SU-DHL-6 (cell line): ENCODE results near the gene SGPP1.

Experiments used
- H2AFZ ChIP-seq: fragments of 200-600 bp; sonication (generic); 2 replicates; pipeline ENCODE4 v1.6.1; 2014; ENCODE audit warnings: low read depth, mild to moderate bottlenecking, moderate library complexity, mixed read lengths, antibody characterized with exemption, low read length; ENCODE audit not compliant: severe bottlenecking
- H3F3A ChIP-seq: fragments of 200-600 bp; shearing (Covaris generic); 2 replicates; pipeline ENCODE4 v1.6.0; 2016; ENCODE audit warnings: antibody characterized with exemption, mild to moderate bottlenecking; ENCODE audit not compliant: insufficient read depth
- H3K27ac ChIP-seq: fragments of 200-600 bp; sonication (generic); 2 replicates; pipeline ENCODE4 v1.5.1; 2016; ENCODE audit warnings: low read depth, mild to moderate bottlenecking, low read length, moderate library complexity, mixed read lengths
- H3K27me3 ChIP-seq: fragments of 200-600 bp; sonication (generic), shearing (Covaris generic); 2 replicates; pipeline ENCODE4 v1.6.0; 2014; ENCODE audit warnings: mild to moderate bottlenecking, low read length
- H3K36me3 ChIP-seq: fragments of 200-600 bp; sonication (generic); 2 replicates; pipeline ENCODE4 v1.6.1; 2014; ENCODE audit warnings: mild to moderate bottlenecking, low read length, mixed read lengths
- H3K4me2 ChIP-seq: fragments of 300-600, 200-600 bp; shearing (Covaris generic), sonication (generic); 2 replicates; pipeline ENCODE4 v1.6.0; 2014; ENCODE audit warnings: low read length, low read depth, mild to moderate bottlenecking; ENCODE audit not compliant: poor library complexity, severe bottlenecking
- H3K4me3 ChIP-seq: fragments of 200-600 bp; sonication (generic); 2 replicates; pipeline ENCODE4 v1.5.1; 2014; ENCODE audit warnings: antibody characterized with exemption, low read length, mild to moderate bottlenecking, mixed read lengths; ENCODE audit not compliant: insufficient read depth, poor library complexity, severe bottlenecking
- H3K79me2 ChIP-seq: fragments of 200-600 bp; sonication (generic); 2 replicates; pipeline ENCODE4 v1.6.1; 2014; ENCODE audit warnings: mild to moderate bottlenecking, low read length, moderate library complexity; ENCODE audit not compliant: insufficient read depth
- H3K9ac ChIP-seq: fragments of 200-600 bp; sonication (generic); 2 replicates; pipeline ENCODE4 v1.7.0; 2014; ENCODE audit warnings: mild to moderate bottlenecking, low read length
- H3K9me2 ChIP-seq: fragments of 200-600 bp; sonication (generic); replicated peaks from 2 replicates; pipeline ENCODE4 v1.6.1; 2014; ENCODE audit warnings: low read length; ENCODE audit not compliant: insufficient read depth
- H3K9me3 ChIP-seq: fragments of 200-600 bp; sonication (generic); 2 replicates; pipeline ENCODE4 v1.6.1; 2014; ENCODE audit warnings: low read length, mixed read lengths; ENCODE audit not compliant: insufficient read depth
- H4K20me1 ChIP-seq: fragments of 200-600 bp; sonication (generic); 2 replicates; pipeline ENCODE4 v1.6.1; 2014; ENCODE audit warnings: low read depth, mild to moderate bottlenecking, antibody characterized with exemption, low read length, moderate library complexity, mixed read lengths
- CTCF ChIP-seq: fragments of 200-600 bp; sonication (generic); IDR thresholded peaks from one replicate; pipeline ENCODE4 v1.5.1; 2017; ENCODE audit warnings: antibody characterized with exemption, mild to moderate bottlenecking, low read length, moderate library complexity; ENCODE audit not compliant: insufficient read depth, poor library complexity, severe bottlenecking
- EZH2phosphoT487 ChIP-seq: fragments of 200-600 bp; sonication (generic), shearing (Covaris generic); conservative IDR thresholded peaks from 2 replicates; pipeline ENCODE4 v1.6.1; 2018; ENCODE audit warnings: mild to moderate bottlenecking, antibody characterized with exemption, low read length, moderate library complexity, mixed read lengths

The SGPP1 gene

DNA sequence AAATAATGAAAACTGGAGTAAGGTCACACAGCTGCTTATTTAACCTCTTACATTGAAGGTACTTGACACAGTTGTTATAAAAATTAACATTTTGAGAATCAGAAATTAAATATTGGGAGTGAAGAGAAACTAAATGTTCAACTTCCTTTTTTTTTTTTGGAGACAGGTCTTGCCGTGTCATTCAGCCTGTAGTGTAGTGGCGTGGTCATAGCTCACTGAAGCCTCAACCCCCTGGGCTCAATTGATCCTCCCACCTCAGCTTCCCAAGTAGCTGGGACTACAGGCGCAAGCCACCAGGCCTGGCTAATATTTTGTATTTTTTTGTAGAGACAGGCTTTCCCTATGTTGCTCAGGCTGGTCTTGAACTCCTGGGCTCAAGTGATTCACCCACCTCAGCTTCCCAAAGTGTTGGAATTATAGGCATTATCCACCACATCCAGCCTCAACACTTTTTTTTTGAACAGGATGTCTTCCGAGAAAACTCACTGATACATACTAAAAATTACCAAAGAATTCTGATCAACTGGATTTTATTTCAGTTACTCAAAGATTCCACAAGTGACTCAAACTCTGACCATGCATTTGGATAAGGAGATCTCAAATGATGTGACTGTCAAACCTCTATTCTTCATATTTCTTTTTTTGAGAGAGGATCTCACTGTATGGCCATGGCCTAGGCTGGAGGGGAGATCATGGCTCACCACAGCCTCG is 35.4 kb downstream of the SGPP1 start:
- Histone ChIP-seq H2AFZ (no peak overlapping the region), H3K79me2 (peaks cover 29% of the 10 kb centered on the region), H3K36me3 (peaks cover 14% of the 10 kb centered on the region; the same call in 1 of the 2 replicates), H3F3A (peaks cover 4% of the 10 kb centered on the region; the same call in 1 of the 2 replicates), H3K9me3 (no peaks in the 10 kb centered on the region), H3K27ac (no peak overlapping the region), H3K4me2 (no peak overlapping the region), H3K9me2 (no peaks in the 10 kb centered on the region), H4K20me1 (no peaks in the 10 kb centered on the region; the same call in 1 of the 2 replicates), H3K27me3 (no peaks in the 10 kb centered on the region), H3K4me3 (no peak overlapping the region), H3K9ac (no peak overlapping the region)
- TF ChIP-seq CTCF (no peak), EZH2phosphoT487 (no peak)

- Histone ChIP-seq H2AFZ (no peak overlapping the region), H4K20me1 (no peaks in the 10 kb centered on the region; the same call in 1 of the 2 replicates), H3K9ac (no peak overlapping the region), H3K36me3 (peaks cover 24% of the 10 kb centered on the region), H3K9me2 (no peaks in the 10 kb centered on the region), H3K79me2 (peaks cover 16% of the 10 kb centered on the region), H3K4me2 (no peak overlapping the region), H3K9me3 (no peaks in the 10 kb centered on the region), H3K27ac (no peak overlapping the region), H3K27me3 (no peaks in the 10 kb centered on the region), H3F3A (peaks cover 17% of the 10 kb centered on the region; the same call in 1 of the 2 replicates), H3K4me3 (no peak overlapping the region)
- TF ChIP-seq EZH2phosphoT487 (no peak), CTCF (no peak)
Observed at GRCh38 chr14:63689132-63689531, 38.7 kb downstream of the SGPP1 start.

- Histone ChIP-seq H3K9me2 (no peaks in the 10 kb centered on the region), H4K20me1 (no peaks in the 10 kb centered on the region; the same call in 1 of the 2 replicates), H2AFZ (no peak overlapping the region), H3K9ac (no peak overlapping the region), H3K4me3 (no peak overlapping the region), H3F3A (peaks cover 17% of the 10 kb centered on the region; the same call in 1 of the 2 replicates), H3K4me2 (no peak overlapping the region), H3K36me3 (peaks cover 31% of the 10 kb centered on the region), H3K27ac (no peak overlapping the region), H3K9me3 (no peaks in the 10 kb centered on the region), H3K27me3 (no peaks in the 10 kb centered on the region), H3K79me2 (peaks cover 3% of the 10 kb centered on the region; the same call in 1 of the 2 replicates)
- TF ChIP-seq EZH2phosphoT487 (no peak), CTCF (no peak)
Observed at GRCh38 chr14:63686926-63687325, 40.9 kb downstream of the SGPP1 start.
